ENCODE data around the gene PIK3C2A. TPM values are rescaled to one million over a fixed set of nuclear protein-coding genes. Genes with fewer than 3 reads are reported as not detected.
"Not testable (repeated sequence)": the region's sequence is repeated elsewhere in the genome, so short reads cannot be mapped to it uniquely, and the experiment has no call there.

PIK3C2A gene
- total RNA-seq (2014; rRNA removed; shearing (Covaris generic)): 17.0 and 22.3 TPM in 2 replicates

DNA sequence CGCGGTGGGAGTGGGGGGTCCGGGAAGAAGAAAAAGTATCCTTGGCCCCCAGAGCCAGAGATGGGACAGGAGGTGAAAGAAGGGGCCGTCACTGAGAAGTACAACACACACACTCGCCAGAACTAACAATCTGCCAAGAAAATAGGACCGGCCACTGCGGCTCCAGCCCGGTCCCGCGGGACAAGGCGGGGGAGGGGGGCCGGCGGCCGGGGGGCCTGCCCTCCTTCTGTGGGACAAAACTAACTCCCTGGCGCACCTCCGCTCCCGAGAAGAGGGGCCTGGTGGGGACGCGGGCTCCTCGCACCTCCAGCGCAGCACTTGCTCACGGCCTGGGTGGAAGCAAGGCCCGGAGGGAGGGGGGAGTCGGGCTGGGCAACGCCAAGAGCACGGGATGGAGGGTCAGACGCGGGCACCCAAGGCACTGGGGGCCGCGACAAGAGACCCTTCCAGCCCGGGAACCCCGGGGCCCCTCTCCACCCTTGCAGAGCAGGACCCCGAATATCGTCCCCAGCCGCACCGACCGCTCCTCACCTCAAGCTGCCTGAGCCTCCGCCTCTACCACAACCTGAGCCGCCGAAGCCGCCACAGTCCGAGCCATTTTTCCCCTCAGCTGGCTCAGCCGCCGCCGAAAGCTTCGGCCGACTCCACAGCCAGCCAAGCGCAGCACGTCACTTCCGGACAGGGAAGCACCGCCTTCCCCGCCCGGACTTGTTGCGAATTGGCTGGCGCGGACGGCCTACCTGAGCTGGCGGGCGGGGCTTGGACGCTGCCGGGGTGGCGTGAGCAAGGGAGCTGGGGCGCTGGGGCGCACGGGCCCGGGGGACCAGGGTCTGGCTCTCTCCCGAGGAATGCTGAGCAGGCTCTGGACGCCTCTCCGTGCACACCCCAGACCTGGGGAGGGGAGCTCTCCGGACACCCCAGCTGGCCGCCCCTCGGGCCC is at the start of gene PIK3C2A:
PIK3C2A (minus strand) TSS at position 670 of the 940 bp plus-strand sequence. CDS start 38,245 bp downstream, outside the sequence.
- DNase-seq (ENCODE audit: low read depth): peak; percentile 86

DNA sequence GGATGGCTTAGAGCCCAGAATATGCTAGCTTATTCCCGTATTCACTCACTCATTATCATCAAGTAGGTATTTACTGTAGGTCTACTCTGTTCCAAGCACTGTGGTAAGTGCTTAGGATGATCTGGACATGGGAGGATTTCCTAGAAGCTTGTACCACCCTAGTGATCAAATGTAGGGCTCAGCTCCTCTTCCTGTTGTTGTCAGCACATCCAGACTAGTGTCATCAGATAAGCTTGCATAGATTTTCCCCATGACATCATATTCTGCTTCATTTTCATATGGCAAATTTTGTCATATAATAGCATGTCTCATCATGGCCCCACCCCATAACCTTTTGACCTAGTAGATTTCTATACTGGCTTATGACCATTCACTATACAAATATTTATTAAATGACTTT is 49.4 kb upstream of the PIK3C2A start:
- DNase-seq (ENCODE audit: low read depth): peak; percentile 10

GRCh38 chr11:17256512-17256911 is 48.7 kb upstream of the PIK3C2A start:
- DNase-seq (ENCODE audit: low read depth): peak; percentile 77

DNA sequence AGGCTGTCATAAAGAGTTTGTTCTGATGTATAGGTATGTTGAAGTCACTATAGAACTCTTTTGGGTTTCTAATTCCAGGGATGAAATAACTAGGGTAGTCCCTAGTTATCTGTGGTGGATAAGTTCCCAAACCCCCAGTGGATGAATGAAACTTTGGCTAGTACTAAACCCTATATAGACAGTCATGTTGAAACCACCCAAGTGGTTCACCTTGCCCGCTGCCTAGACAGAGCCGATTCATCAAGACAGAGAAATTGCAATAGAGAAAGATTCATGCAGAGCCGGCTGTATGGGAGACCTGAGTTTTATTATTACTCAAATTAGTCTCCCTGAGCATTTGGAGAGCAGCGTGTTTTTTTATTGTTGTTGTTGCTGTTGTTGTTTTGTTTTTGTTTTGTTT is 44.9 kb upstream of the PIK3C2A start:
- DNase-seq (ENCODE audit: low read depth): no peak

DNA sequence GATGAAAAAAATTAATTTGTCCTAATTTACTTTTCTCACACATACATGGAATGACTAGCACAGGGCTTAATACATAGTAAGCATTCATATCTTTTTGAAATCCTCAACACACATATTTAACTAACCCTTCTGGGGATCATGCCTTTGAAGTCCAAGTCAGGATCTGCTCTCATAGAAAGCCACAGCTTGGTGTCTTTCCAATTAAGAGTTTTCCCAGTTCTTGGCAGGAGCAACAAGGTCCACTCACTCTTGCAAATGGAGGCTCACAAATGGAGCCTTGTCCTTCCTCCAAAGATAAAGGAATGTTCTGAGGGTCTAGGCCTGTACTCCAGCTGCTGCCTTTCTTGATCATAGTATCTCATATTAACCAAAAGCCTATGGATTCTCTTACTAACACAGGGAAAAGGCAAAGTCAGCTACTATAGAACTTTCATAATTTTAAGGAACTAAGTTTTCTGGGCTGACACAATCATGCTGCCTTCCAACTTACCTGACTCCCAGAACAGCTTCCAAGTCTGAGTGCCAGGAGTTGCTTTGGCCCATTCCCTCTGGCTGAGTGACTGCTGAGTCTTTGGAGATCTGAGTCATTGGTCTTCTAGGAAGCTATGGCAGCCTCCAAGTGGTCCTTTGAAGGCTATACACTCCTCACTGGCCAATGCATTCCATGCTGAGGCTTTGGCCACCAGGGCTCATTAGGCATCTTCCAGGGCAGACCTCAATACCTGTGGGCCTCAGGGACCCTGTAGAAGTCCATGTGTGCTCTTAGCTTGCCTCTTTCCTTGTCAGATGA is 43.0 kb upstream of the PIK3C2A start:
- DNase-seq (ENCODE audit: low read depth): no peak

DNA sequence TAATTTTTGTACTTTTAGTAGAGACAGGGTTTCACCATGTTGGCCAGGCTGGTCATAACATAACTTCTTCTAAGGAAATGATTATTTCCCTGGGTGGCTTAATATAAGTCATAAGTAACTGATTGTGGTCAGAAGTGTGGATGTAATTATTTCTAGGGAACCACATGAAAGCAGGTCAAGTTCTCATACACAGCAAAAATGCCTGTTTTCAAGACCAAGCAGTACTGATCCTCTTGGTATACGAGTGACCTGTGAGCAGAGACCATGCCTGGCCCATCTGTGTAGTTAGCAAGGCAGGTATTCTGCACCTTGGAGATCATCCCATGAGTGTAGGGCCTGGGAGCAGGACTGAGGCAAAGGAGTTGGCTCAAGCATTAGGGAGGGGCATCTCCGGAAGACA is 36.3 kb upstream of the PIK3C2A start:
- no peak for DNase-seq (ENCODE audit: low read depth)

- DNase-seq (ENCODE audit: low read depth): not testable (repeated sequence)
Measured at GRCh38 chr11:17242954-17243353, 35.2 kb upstream of the PIK3C2A start.

DNA sequence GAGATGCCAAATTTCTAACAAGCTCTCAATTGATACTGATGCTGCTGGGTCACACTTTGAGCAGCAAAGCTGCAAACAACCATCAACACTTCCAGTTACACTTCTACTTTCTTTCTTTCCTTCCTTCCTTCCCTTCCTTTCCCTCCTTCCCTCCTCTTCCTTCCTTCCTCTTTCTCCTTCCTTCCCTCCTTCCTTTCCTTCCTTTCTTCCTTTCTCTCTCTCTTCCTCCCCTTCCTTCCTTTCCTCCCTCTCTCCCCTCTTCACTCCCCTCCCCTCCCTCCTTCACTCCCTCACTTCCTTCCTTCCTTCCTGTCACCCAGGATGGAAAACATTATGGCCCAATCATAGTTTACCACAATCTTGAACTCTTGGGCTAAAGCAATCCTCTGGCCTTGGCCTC is 33.0 kb upstream of the PIK3C2A start:
- no peak for DNase-seq (ENCODE audit: low read depth)

DNA sequence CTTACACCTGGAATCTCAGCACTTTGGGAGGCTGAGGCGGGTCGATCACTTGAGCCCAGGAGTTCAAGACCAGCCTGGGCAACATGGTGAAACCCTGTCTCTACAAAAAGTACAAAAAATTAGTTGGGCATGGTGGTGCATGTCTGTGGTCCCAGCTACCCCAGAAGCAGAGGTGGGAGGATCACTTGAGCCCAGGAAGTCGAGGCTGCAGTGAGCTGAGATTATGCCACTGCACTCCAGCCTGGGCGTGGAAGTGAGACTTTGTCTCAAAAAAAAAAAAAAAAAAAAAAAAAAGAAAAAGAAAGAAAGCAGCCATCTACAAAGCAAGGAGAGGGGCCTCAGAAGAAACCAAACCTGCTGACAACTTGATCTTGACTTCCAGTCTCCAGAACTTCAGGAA is 32.1 kb upstream of the PIK3C2A start:
- not testable (repeated sequence) for DNase-seq (ENCODE audit: low read depth)

GRCh38 chr11:17238377-17238776 is 30.6 kb upstream of the PIK3C2A start:
- no peak for DNase-seq (ENCODE audit: low read depth)

DNA sequence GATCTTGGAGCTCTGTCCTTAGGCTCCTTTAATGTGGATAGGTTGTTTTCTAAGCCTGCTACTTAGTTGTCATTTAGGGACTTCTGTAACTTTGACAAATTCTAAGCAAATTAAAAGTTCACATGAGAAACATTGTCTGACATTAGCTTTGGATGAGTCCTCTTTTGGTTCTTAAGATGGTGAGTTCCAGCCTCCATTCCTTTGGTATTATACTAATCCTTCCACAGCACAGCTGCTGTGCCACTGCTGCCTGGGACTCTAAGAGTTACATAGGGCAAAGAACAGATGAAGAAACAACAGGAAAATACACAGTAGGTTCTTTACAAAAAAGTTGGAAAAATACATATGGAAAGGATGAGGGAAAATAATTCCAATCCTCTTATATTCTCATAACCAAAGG is 25.3 kb upstream of the PIK3C2A start:
- no peak for DNase-seq (ENCODE audit: low read depth)

- no peak for DNase-seq (ENCODE audit: low read depth)
Measured at GRCh38 chr11:17230867-17231851, 23.4 kb upstream of the PIK3C2A start.

GRCh38 chr11:17229481-17230152 is 21.8 kb upstream of the PIK3C2A start:
- no peak for DNase-seq (ENCODE audit: low read depth)

- not testable (repeated sequence) for DNase-seq (ENCODE audit: low read depth)
Measured at GRCh38 chr11:17228186-17228925, 20.6 kb upstream of the PIK3C2A start.

DNA sequence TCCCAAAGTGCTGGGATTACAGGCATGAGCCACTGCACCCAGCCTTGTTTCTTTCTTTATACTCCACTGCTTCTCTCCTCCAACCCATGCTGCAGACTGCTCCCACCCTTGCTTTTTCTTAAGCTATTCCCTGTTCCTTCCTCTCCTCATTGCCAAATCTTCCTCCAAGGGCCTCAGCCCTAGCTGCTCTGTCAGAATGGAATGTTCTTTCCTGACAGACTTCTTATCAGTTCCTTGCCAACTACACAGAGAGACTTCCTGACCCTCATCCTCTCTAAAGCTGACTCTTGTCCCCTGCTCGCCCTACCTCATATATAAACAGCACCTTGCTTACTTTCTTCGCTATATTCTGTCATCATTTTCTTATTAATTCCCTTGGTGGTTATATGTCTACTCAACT is 16.9 kb upstream of the PIK3C2A start:
- no peak for DNase-seq (ENCODE audit: low read depth)

GRCh38 chr11:17221968-17222367 is 14.2 kb upstream of the PIK3C2A start:
- no peak for DNase-seq (ENCODE audit: low read depth)

DNA sequence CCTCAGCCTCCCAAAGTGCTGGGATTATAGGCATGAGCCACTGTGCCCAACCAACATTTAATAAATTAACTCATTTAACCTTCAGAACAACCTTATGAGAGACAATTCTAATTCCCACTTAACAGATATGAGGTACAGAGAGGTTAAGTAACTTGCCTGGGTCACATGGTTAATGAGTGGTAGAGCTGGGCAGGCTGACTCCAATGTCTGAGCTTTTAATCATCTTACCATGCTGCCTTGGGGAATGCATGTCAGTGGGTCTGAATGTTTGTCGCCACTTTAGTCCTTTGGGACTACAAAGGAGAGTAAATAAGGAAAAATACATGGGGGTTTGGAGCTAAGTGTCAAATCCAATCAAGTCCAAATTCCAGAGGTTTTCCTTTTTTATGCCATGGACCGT is 11.2 kb upstream of the PIK3C2A start:
- DNase-seq (ENCODE audit: low read depth): no peak

DNA sequence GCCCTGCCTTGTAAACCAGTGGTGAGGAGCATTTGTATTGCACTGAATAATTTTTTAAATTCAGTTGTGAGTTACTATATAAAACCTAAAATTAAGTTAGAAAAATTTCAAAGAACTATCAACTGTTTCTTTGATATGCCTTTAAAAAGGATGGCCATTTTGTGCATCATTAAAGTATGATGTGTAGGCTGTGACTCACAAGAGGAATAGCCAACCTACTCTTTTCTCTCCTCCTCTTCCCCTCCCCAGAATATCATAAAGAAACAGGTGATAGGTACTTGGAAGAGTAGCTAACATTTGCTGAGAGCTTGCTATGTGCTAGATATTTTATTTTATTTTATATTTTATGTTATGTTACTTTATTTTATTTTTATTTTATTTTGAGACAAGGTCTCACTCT is 10.6 kb upstream of the PIK3C2A start:
- DNase-seq (ENCODE audit: low read depth): no peak

DNA sequence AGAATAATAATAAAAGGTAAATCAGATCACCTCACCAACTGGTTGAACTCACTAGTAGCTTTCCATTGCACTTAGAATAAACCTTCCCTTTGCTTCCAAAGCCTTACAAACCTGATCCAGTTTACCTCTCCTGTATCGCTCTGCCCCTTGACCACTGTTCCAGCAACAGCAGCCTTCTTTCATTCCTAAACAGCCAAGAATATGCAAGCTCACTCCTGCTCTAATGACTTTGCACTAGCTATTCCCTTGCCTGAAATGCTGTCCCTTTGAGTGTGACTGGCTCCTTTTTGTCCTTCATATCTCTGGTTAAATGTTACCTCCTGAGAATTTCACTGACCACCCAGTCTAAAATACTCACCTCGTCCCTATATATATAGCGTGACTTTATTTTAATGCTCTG is 9.6 kb upstream of the PIK3C2A start:
- no peak for DNase-seq (ENCODE audit: low read depth)

DNA sequence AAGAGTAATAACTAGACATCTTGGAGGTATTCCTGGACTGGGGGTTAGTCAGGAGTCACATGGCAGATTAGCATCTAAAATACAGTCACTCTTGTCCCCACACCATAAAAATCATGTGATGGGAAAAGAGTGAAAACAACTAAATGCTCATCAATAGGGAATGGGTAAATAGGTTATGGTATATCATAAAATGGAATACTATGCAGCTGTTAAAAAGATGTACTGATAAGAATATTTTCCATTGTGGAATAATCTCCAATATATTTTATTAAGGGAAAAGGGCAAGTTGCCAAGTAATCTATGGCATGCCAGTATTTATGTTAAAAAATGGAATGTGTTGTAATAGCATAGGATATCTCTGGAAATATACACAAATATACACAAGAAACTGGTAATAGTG is 6.6 kb upstream of the PIK3C2A start:
- no peak for DNase-seq (ENCODE audit: low read depth)

All from RPMI7951 (cell line).